Peyer's patch (tissue), 4 donors: Measurements from ENCODE around the gene NEURL2.

Experiments
- CTCF ChIP-seq, 6 experiments: fragments of 450-650 bp in 4 of 6; fragments of 200-600 bp in 2 of 6; sonication (generic) in 1 of 6; IDR thresholded peaks; one replicate each; pipeline ENCODE4 v1.5.1; 2017 to 2019; ENCODE audit warnings: antibody characterized with exemption in 6 of 6, mild to moderate bottlenecking in 3 of 6, moderate library complexity in 1 of 6
- POLR2A ChIP-seq, 2 donors: fragments of 450-650 bp; IDR thresholded peaks; one replicate each; pipeline ENCODE4 v1.5.1; 2017; ENCODE audit warnings: antibody characterized with exemption in 2 of 2, mild to moderate bottlenecking in 2 of 2, moderate library complexity in 2 of 2

DNA sequence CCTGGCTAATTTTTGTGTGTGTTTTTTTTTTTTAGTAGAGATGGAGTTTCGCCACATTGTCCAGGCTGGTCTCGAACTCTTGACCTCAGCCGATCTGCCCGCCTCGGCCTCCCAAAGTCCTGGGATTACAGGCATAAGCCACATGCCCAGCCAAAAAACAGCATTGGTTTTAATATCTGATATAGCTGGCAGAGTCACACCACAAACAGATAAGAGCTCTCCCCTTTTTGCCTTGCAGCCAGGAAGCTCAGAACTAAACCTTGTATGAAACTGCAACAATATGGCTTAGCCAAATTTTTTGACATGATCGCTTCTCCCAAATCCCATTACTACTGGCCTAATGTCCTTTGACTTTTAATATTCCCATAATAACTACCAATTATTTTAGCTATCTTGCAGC is 38.7 kb downstream of the NEURL2 start:
- TF ChIP-seq CTCF (IDR thresholded peaks at IDR 0.05) (no peak), POLR2A (IDR thresholded peaks at IDR 0.05) (no peak)
